Neuron (in vitro differentiated cells): Measurements from ENCODE around the gene KCNJ5.

Source experiments
- H2AFZ ChIP-seq: one replicate; pipeline ENCODE4 v1.6.1; 2013; ENCODE audit warnings: low read depth, mild to moderate bottlenecking, inconsistent platforms, low read length, moderate library complexity
- H3K27me3 ChIP-seq: one replicate; pipeline ENCODE4 v1.6.1; 2013; ENCODE audit warnings: low read length; ENCODE audit not compliant: insufficient read depth
- H3K36me3 ChIP-seq: one replicate; pipeline ENCODE4 v1.6.1; 2013; ENCODE audit warnings: low read length; ENCODE audit not compliant: insufficient read depth
- H3K4me1 ChIP-seq: one replicate; pipeline ENCODE4 v1.6.1; 2013; ENCODE audit warnings: low read length; ENCODE audit not compliant: insufficient read depth
- H3K4me3 ChIP-seq: 2 replicates; pipeline ENCODE4 v1.5.1; 2013; ENCODE audit warnings: mild to moderate bottlenecking, low read length, moderate library complexity
- H3K9me3 ChIP-seq: one replicate; pipeline ENCODE4 v1.6.1; 2013; ENCODE audit warnings: low read length

KCNJ5 gene

GRCh38 chr11:128939591-128939990, 48.4 kb downstream of the KCNJ5 start:
- H2AFZ ChIP-seq = no peak overlapping the region
- H3K27me3 ChIP-seq = no peaks in the 10 kb centered on the region

DNA sequence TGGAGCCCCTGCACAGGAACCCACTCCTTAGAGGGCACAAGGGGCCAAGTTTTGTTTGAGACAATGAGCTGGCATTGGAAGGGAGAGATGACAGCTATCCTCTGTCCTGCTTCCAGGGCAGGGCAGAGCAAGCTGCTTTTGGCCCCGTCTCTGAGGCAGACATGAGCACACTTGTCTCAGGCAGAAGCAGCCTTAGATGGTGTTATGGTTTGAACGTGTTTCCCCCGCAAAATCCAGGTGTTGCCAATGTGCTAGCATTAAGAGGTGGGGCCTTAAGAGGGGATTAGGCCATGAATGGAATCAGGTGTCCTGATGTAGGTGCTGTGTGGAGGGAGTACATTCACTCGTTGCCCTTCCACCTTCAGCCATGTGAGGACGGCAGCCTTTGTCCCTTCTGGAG, 49.0 kb downstream of the KCNJ5 start:
- Histone ChIP-seq H2AFZ (no peak overlapping the region), H3K27me3 (no peaks in the 10 kb centered on the region), H3K4me3 (no peak overlapping the region), H3K36me3 (no peaks in the 10 kb centered on the region), H3K9me3 (no peaks in the 10 kb centered on the region), H3K4me1 (peaks cover 16% of the 10 kb centered on the region)

More at GRCh38 chr11:128939591-128939990, 48.4 kb downstream of the KCNJ5 start:
- H3K4me3 ChIP-seq = no peak overlapping the region
- H3K36me3 ChIP-seq = no peaks in the 10 kb centered on the region
- H3K9me3 ChIP-seq = no peaks in the 10 kb centered on the region
- H3K4me1 ChIP-seq = peaks cover 16% of the 10 kb centered on the region

GRCh38 chr11:128940603-128941002, 49.4 kb downstream of the KCNJ5 start:
- Histone ChIP-seq H2AFZ (no peak overlapping the region), H3K36me3 (no peaks in the 10 kb centered on the region), H3K9me3 (no peaks in the 10 kb centered on the region), H3K4me1 (peaks cover 16% of the 10 kb centered on the region), H3K27me3 (no peaks in the 10 kb centered on the region), H3K4me3 (no peak overlapping the region)

DNA sequence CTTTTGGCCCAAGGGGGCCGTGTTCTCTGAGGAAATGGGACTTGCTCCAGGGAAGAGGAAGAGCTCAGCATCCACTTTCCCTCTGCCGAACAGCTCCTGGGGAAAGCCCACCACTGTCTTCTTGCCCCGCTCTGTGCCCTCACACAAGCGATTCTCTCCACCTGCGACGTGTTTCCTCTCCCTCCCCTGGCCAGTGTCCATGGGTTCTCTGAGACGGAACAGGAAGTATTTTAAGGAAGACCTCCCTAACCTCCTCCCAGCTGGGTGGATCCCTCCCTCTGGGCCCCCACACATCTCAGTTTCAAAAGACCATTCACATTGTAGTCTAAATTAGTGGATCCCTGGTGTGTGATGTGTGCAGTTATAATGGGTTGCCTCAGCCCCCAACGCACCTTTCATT, 50.0 kb downstream of the KCNJ5 start:
- Histone ChIP-seq H2AFZ (no peak overlapping the region), H3K27me3 (no peaks in the 10 kb centered on the region), H3K9me3 (no peaks in the 10 kb centered on the region), H3K4me1 (peaks cover 16% of the 10 kb centered on the region), H3K36me3 (no peaks in the 10 kb centered on the region), H3K4me3 (no peak overlapping the region)

DNA sequence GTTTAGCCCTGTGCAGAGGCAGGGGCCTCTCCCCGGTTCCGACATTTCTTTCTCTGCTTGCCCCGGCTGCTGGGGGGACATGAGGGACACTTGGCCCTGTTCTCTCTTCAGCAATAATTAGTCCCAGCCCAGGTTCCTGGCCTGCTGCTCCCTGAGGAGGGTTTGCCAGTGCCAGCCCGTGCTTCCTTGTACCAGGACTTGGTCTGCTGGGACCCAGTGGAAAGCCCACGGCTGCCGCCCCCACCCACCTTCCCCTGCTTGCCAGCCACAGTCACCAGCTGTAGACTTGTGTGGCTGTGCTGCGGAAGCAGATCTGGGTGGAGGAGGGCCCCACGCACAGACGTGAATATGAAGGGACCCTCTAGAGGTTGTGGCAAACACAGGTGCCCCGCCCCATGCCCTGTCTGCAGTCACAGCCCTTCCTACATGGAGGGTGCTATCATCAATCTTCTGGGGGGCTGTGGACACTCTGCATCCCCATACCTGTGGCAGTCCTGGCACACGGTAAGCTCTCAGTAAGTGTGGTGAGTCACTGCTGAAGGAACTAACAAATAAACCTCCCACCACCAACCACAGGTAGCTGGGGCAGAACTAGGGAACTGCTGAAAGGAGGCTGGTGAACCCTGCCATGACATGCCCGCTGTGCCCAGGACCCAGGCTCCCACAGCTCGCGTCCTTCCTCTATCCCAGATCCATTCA, 50.6 kb downstream of the KCNJ5 start:
- no peaks in the 10 kb centered on the region for H3K27me3 ChIP-seq
- no peak overlapping the region for H2AFZ ChIP-seq
- H3K4me3 ChIP-seq = no peak overlapping the region
- no peaks in the 10 kb centered on the region for H3K36me3 ChIP-seq
- peaks cover 11% of the 10 kb centered on the region for H3K4me1 ChIP-seq
- H3K9me3 ChIP-seq = no peaks in the 10 kb centered on the region

DNA sequence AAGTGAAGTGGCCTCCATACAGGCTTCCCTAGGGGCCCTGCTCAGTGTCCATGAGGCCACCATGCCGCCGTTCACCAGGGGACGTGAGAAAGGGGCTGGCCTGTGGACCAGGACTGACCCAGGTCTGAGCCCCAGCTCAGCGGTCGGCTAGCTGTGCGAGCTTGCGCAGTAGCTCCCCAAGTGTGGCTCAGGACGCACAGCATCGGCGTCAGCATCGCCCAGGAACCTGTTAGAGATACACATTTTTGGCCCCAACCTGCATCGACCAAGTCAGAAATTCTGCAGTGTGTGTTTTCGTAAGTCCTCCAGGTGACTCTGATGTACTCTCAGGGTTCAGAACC, 51.1 kb downstream of the KCNJ5 start:
- H3K36me3 ChIP-seq = no peaks in the 10 kb centered on the region
- H3K4me1 ChIP-seq = peaks cover 6% of the 10 kb centered on the region
- no peaks in the 10 kb centered on the region for H3K9me3 ChIP-seq
- H2AFZ ChIP-seq = no peak overlapping the region
- H3K27me3 ChIP-seq = no peaks in the 10 kb centered on the region
- no peak overlapping the region for H3K4me3 ChIP-seq

DNA sequence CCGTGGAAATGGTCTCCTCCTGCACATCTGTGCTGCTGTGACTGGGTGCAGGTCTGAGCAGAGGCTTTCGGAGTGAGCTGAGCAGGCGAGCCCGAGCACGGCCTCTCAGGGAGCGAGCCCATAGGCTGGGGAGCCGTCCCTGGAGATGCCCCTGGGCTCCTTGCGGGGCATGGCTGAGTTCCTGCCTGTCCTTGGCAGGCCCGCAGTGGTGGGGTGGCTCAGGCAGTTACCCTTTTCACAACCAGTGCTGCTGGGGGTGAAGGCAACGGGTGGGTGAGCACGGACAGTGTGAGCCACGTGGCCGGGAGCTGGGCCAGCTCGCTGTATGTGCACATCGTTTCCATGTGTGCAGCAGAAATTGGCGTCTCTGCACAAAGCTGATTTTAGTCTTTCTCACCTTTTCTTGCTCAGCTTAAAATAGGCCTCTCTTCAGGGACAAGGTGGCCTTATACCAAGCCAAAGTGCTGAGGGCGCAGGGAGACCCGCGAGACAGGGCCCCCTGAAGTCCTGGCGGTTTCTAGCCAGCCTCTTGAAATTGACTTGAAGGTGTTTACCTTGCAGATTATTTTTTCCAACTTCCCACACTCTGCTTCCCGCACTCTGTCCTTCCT, 51.8 kb downstream of the KCNJ5 start, which contains the start of gene TP53AIP1:
Gene TP53AIP1 (minus strand): TSS at position 55 of the 611 bp plus-strand sequence. CDS start 5,053 bp downstream, outside the sequence.
- Histone ChIP-seq H3K27me3 (no peaks in the 10 kb centered on the region), H3K4me1 (peaks cover 2% of the 10 kb centered on the region)

GRCh38 chr11:128943428-128943976, 52.3 kb downstream of the KCNJ5 start:
- no peaks in the 10 kb centered on the region for H3K27me3 ChIP-seq
- no peaks in the 10 kb centered on the region for H3K9me3 ChIP-seq
- H3K36me3 ChIP-seq = no peaks in the 10 kb centered on the region
- no peak overlapping the region for H2AFZ ChIP-seq
- H3K4me3 ChIP-seq = no peak overlapping the region
- peaks cover 2% of the 10 kb centered on the region for H3K4me1 ChIP-seq

More for the DNA sequence above, 51.8 kb downstream of the KCNJ5 start, which contains the start of gene TP53AIP1:
- no peaks in the 10 kb centered on the region for H3K9me3 ChIP-seq
- H2AFZ ChIP-seq = no peak within 1 kb of the TSS
- H3K4me3 ChIP-seq = no peak within 1 kb of the TSS
- no peaks in the 10 kb centered on the region for H3K36me3 ChIP-seq

DNA sequence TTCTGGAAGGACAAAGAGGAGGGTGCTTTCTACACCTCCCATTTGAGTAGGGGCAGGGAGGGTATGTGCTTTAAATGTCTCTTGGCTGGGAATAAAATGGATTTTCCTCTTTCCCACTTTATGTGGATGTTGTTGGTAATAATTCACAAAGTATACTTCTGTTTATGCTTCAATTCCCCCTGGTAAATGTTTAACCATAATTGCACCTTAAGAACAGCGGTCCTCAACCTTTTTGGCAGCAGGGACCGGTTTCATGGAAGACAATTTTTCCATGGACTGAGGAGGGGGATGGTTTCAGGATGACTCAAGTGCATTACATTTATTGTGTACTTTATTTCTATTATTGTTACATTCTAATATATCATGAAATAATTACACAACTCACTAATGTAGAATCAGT, 55.5 kb downstream of the KCNJ5 start:
- no peaks in the 10 kb centered on the region for H3K27me3 ChIP-seq
- no peaks in the 10 kb centered on the region for H3K36me3 ChIP-seq
- H3K4me3 ChIP-seq = no peak overlapping the region
- H3K4me1 ChIP-seq = peaks cover 2% of the 10 kb centered on the region
- H2AFZ ChIP-seq = no peak overlapping the region
- H3K9me3 ChIP-seq = no peaks in the 10 kb centered on the region

GRCh38 chr11:128947773-128948172, 56.6 kb downstream of the KCNJ5 start:
- Histone ChIP-seq H3K4me3 (no peak overlapping the region), H3K27me3 (no peaks in the 10 kb centered on the region), H3K36me3 (no peaks in the 10 kb centered on the region), H3K4me1 (peaks cover 2% of the 10 kb centered on the region), H2AFZ (no peak overlapping the region), H3K9me3 (no peaks in the 10 kb centered on the region)

DNA sequence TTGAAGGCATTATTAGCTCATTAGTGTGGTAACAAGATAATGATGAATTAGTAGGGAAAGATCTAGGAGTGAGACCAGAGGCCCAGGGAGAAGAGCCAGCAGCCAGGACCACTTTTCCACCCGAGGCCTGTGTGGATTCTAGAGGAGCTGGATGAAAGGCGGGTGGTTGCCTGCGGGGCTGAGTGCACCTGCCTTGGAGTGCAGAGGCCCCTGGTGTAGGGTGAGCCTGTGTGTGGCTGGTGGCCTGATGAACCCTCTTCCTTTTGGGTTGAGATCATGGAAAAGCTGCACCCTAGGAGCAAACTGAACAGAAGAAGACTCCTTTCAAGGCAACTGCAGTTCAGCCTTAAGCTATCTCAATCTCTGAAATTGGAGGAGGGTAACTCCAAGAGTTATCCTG, 57.4 kb downstream of the KCNJ5 start:
- H3K4me3 ChIP-seq = no peak overlapping the region
- no peaks in the 10 kb centered on the region for H3K9me3 ChIP-seq
- no peaks in the 10 kb centered on the region for H3K36me3 ChIP-seq
- H2AFZ ChIP-seq = no peak overlapping the region
- no peaks in the 10 kb centered on the region for H3K4me1 ChIP-seq
- H3K27me3 ChIP-seq = no peaks in the 10 kb centered on the region

GRCh38 chr11:128949791-128950454, 58.8 kb downstream of the KCNJ5 start:
- Histone ChIP-seq H2AFZ (no peak overlapping the region), H3K27me3 (no peaks in the 10 kb centered on the region), H3K9me3 (no peaks in the 10 kb centered on the region), H3K4me1 (no peaks in the 10 kb centered on the region), H3K36me3 (no peaks in the 10 kb centered on the region), H3K4me3 (no peak overlapping the region)

- Histone ChIP-seq H3K4me3 (no peak overlapping the region), H3K36me3 (no peaks in the 10 kb centered on the region)
Observed at GRCh38 chr11:128953151-128953550, 62.0 kb downstream of the KCNJ5 start.

More at GRCh38 chr11:128953151-128953550, 62.0 kb downstream of the KCNJ5 start:
- Histone ChIP-seq H3K9me3 (no peaks in the 10 kb centered on the region), H2AFZ (no peak overlapping the region), H3K27me3 (no peaks in the 10 kb centered on the region), H3K4me1 (no peaks in the 10 kb centered on the region)
